Adrenal gland (tissue), 12 donors: Measurements from ENCODE around the gene PSMA2. TPM values are rescaled to one million over a fixed set of nuclear protein-coding genes. Genes with fewer than 3 reads are reported as not detected.

Source experiments
- DNase-seq, 7 donors: peaks; one replicate each; pipeline ENCODE4 v3.0.0-alpha.2; 2019 to 2020
- H3K27ac ChIP-seq, 5 donors: fragments of 200-600 bp; sonication (generic) in 4 of 5; 1 replicate in 3 of 5; 2 replicates in 2 of 5; pipeline versions ENCODE4 v1.5.1 to v1.8.0; 2016 to 2020; ENCODE audit warnings: mild to moderate bottlenecking in 1 of 5
- H3K27me3 ChIP-seq: fragments of 200-600 bp; 2 replicates; pipeline ENCODE4 v1.8.0; 2021
- H3K36me3 ChIP-seq, 2 donors: fragments of 200-600 bp; replicated peaks in 1 of 2; 1 replicate in 1 of 2; 2 replicates in 1 of 2; pipeline versions ENCODE4 v1.5.1 to v1.8.0; 2018 to 2022
- H3K4me1 ChIP-seq, 2 donors: fragments of 200-600 bp; replicated peaks in 1 of 2; 1 replicate in 1 of 2; 2 replicates in 1 of 2; pipeline versions ENCODE4 v1.5.1 to v1.8.0; 2018 to 2021
- H3K4me3 ChIP-seq, 4 donors: fragments of 200-600 bp; sonication (generic) in 3 of 4; one replicate each; pipeline ENCODE4 v1.5.1; 2016 to 2018
- H3K9me3 ChIP-seq, 3 donors: fragments of 200-600 bp; sonication (generic) in 1 of 3; replicated peaks in 1 of 3; 1 replicate in 2 of 3; 2 replicates in 1 of 3; pipeline versions ENCODE4 v1.5.1 to v1.8.0; 2016 to 2021
- POLR2A ChIP-seq, 2 donors: fragments of 450-650 bp; IDR thresholded peaks; one replicate each; pipeline ENCODE4 v1.6.1; 2017; ENCODE audit warnings: antibody characterized with exemption in 2 of 2, mild to moderate bottlenecking in 2 of 2, moderate library complexity in 1 of 2
- WGBS, 4 donors: extraction: QIAGEN DNeasy Blood & Tissue Kit in 2 of 4; methylation state at CpG; one replicate each; pipeline versions ENCODE4 v1.1.5 to v1.1.7; 2013 to 2017; 5-methylcytosine and 5-hydroxymethylcytosine counted together
- intact Hi-C, 2 donors: fragments of 100-400 bp; cut with DNase I; formaldehyde crosslinking; loops; one replicate each; pipeline versions ENCODE4 v1.14.1 to v1.15.0; 2022 to 2023
- polyA plus RNA-seq, 3 donors: library from polyadenylated mRNA; stranded (reverse); fragments of 200-250 nt in 2 of 3; fragments of 350-450 nt in 1 of 3; fragmentation: Illumina TruSeq in 1 of 3; extraction: RNeasy Lipid Tissue Mini Kit (QIAGEN cat#74804) in 1 of 3; gene quantifications; one replicate each; pipeline ENCODE4 v1.2.3, GENCODE V29; 2013 to 2014
- total RNA-seq, 9 donors: library from RNA; depleted of rRNA in 4 of 9; stranded (reverse); fragments of >200 nt in 4 of 9; fragments of 120-200 nt in 1 of 9; fragmentation: NEBNext Ultra II Directional in 1 of 9; extraction: Animal tissue kit (Norgen Biotek cat#: 25700) in 1 of 9; gene quantifications; one replicate each; pipeline versions ENCODE4 v1.1.0 to v1.2.4, GENCODE V29; 2013 to 2023
- TF ChIP-seq, protein P1 (sequence below), 6 experiments: fragments of 450-650 bp in 4 of 6; fragments of 200-600 bp in 2 of 6; sonication (generic) in 1 of 6; IDR thresholded peaks; 1 replicate in 5 of 6; 2 replicates in 1 of 6; pipeline versions ENCODE4 v1.5.1 to v1.8.0; 2016 to 2021; ENCODE audit warnings: antibody characterized with exemption in 6 of 6, mild to moderate bottlenecking in 2 of 6, moderate library complexity in 1 of 6
- donor health status: healthy with polysubstance abuse.
- donor health status: Bipolar disorder and iron deficiency.
- donor health status: DM: yes; HTN: yes; CAD: no.
- donor health status: DM: no; HTN: no; CAD: no.
- donor health status: DM: no; HTN: no; CAD: no.
- donor health status: DM: yes; HTN: yes; CAD: no.

PSMA2 gene
- total and polyA plus RNA-seq, 12 donors: 53.9 to 199 (median 84.6) TPM

DNA sequence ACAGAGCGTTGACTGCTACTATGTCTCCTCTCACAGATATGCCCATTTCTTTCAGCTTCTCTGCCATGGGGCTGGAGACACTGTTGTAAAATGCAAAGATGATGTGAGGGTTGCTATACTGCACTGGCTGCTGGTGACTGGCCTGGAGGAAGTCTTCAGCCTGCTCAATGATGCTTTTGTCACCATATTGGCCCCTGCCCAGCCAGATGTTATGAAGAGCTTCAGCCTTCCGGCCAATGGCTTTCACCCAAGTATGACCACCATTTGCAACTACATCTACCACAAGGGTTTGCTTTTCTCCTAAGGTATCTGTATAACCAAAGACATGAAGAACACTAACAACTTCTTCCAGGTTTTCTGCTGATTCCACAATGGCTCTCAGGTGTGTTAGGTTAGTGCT, 21.7 kb downstream of the PSMA2 start:
- peaks cover 7 to 13% of the 10 kb centered on the region in 2 donors for H3K4me1 ChIP-seq
- TF ChIP-seq, protein P1, sequence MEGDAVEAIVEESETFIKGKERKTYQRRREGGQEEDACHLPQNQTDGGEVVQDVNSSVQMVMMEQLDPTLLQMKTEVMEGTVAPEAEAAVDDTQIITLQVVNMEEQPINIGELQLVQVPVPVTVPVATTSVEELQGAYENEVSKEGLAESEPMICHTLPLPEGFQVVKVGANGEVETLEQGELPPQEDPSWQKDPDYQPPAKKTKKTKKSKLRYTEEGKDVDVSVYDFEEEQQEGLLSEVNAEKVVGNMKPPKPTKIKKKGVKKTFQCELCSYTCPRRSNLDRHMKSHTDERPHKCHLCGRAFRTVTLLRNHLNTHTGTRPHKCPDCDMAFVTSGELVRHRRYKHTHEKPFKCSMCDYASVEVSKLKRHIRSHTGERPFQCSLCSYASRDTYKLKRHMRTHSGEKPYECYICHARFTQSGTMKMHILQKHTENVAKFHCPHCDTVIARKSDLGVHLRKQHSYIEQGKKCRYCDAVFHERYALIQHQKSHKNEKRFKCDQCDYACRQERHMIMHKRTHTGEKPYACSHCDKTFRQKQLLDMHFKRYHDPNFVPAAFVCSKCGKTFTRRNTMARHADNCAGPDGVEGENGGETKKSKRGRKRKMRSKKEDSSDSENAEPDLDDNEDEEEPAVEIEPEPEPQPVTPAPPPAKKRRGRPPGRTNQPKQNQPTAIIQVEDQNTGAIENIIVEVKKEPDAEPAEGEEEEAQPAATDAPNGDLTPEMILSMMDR (IDR thresholded peaks at IDR 0.05): no peak
- no peak for TF ChIP-seq POLR2A (IDR thresholded peaks at IDR 0.05)
- no peaks in the 10 kb centered on the region for H3K9me3 ChIP-seq
- peaks cover 0 to 1% of the 10 kb centered on the region in 2 donors for H3K36me3 ChIP-seq
- H3K4me3 ChIP-seq: no peak overlapping the region
- H3K27me3 ChIP-seq: no peaks in the 10 kb centered on the region
- intact Hi-C loops: no loop called here
- no peak for DNase-seq
- WGBS, 4 donors: 95 to 100% (median 97%) methylated on average over 2 of the region's 2 CpGs
- H3K27ac ChIP-seq: no peak overlapping the region

GRCh38 chr7:42907316-42907715, 24.7 kb downstream of the PSMA2 start:
- no peak for DNase-seq
- intact Hi-C loops: no loop called here
- H3K9me3 ChIP-seq: no peaks in the 10 kb centered on the region
- no peaks in the 10 kb centered on the region for H3K36me3 ChIP-seq
- no peak for TF ChIP-seq POLR2A (IDR thresholded peaks at IDR 0.05)
- TF ChIP-seq, protein P1 (IDR thresholded peaks at IDR 0.05): no peak
- no peak overlapping the region for H3K27ac ChIP-seq
- no peak overlapping the region for H3K4me3 ChIP-seq
- H3K27me3 ChIP-seq: no peaks in the 10 kb centered on the region
- H3K4me1 ChIP-seq: peaks cover 7 to 10% of the 10 kb centered on the region in 2 donors

- intact Hi-C loops: no loop called here
- TF ChIP-seq, protein P1 (IDR thresholded peaks at IDR 0.05): no peak
- no peak for TF ChIP-seq POLR2A (IDR thresholded peaks at IDR 0.05)
- H3K4me1 ChIP-seq: peaks cover 7% of the 10 kb centered on the region in 2 donors
- 92 to 100% (median 98%) methylated on average over 1 of the region's 1 CpG for WGBS, 4 donors
- H3K27me3 ChIP-seq: no peaks in the 10 kb centered on the region
- no peak overlapping the region for H3K4me3 ChIP-seq
- H3K9me3 ChIP-seq: no peaks in the 10 kb centered on the region
- no peaks in the 10 kb centered on the region for H3K36me3 ChIP-seq
- H3K27ac ChIP-seq: no peak overlapping the region
- DNase-seq: no peak
Measured at GRCh38 chr7:42906181-42906580, 25.8 kb downstream of the PSMA2 start.

DNA sequence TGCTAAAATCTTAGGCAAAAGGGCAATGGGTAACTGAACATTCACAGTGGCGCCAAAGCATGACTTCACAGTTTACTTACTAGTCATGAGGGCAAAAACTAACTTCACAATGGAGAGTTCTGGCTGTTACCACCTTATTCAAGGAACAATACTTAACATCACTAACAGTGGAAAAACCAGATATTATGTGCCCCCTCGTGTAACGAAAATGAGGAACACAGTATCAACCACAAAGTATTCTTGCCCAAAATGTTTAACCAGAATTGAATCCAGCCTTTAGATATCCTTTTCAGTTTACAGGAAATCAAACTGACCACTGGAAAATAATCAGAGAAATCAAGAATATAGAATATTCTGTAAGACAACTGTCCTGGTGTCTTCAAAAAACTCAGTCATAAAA, 29.6 kb downstream of the PSMA2 start:
- WGBS, 4 donors: 57 to 70% (median 63%) methylated on average over 3 of the region's 3 CpGs
- no peak for TF ChIP-seq POLR2A (IDR thresholded peaks at IDR 0.05)
- TF ChIP-seq, protein P1 (IDR thresholded peaks at IDR 0.05): no peak
- no peaks in the 10 kb centered on the region for H3K9me3 ChIP-seq
- no peaks in the 10 kb centered on the region for H3K4me1 ChIP-seq
- no peaks in the 10 kb centered on the region for H3K27me3 ChIP-seq
- no peak overlapping the region for H3K27ac ChIP-seq
- no peak overlapping the region for H3K4me3 ChIP-seq
- DNase-seq: no peak
- intact Hi-C loops: no loop called here
- no peaks in the 10 kb centered on the region for H3K36me3 ChIP-seq
